Activated T-cell treated with anti-CD3 and anti-CD28 coated beads for 48 hours (primary cell): Measurements from ENCODE around the gene HGF.
"Not testable (repeated sequence)": the region's sequence is repeated elsewhere in the genome, so short reads cannot be mapped to it uniquely, and the experiment has no call there.

Experiments
- DNase-seq: peaks from one replicate; pipeline ENCODE4 v3.0.0-alpha.2; 2020; ENCODE audit warnings: low read depth

HGF gene

DNA sequence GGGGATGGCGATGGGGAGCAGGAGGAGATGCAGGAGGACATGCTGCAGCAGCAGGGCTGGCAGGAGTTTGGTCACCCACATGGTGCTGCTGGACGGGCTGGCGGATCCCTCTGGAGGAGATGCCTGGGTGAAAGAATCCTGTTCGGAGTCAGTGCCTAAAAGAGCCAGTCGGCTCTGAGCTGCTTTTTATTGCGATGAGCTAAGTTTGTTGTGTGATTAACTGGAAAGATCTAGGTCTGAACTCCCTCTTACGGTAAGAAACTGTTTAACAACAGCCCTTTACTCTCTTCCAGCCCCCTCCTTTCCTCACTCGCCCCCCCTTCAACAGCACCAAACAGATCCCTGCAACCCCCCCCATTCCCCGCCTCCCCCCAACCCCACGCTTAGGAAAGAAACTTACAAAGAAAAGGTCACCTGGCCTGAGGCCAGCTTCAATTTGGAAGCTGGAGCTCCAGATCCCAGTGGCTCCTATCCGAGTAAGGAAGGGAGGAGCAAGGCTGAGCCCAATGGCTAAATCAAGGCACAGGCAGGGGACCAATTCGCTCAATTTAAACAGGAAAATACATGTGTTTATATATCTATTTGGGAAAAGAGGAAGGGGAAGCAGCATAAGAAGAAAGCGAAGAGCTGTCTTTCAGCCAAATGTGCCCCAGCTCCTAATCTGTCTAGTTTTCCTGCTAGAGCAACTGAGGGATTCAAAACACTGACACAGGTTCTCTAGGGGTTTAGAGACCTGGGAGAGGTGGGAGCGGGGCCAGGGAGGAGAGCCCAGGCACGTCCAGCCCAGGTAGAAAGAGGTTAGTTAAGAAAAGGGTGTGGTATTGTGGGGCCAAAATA is at the start of gene HGF:
Gene HGF, minus strand, starts transcription at position 157 of the 837 bp plus-strand sequence. Its CDS starts 76 bp downstream, at position 81.
- DNase-seq = no peak

DNA sequence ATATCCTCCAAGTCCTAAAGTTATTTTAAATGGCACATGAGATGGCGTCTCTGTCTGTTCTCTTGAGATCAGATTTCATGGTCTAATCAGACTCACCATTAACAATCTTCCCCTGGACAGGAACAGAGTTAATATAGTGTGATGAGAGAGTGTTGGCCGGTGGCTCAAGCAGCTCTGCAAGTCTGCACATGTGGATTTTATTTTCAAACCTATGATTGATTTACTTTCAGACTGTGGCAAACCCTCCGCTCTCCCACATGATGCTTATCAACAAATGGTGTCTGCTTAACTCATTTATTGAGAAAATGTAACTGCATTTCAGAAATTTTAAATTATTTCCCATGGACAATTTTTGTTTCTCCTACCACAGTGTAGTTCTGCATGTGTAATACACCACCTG is 46.5 kb upstream of the HGF start:
- DNase-seq = no peak

DNA sequence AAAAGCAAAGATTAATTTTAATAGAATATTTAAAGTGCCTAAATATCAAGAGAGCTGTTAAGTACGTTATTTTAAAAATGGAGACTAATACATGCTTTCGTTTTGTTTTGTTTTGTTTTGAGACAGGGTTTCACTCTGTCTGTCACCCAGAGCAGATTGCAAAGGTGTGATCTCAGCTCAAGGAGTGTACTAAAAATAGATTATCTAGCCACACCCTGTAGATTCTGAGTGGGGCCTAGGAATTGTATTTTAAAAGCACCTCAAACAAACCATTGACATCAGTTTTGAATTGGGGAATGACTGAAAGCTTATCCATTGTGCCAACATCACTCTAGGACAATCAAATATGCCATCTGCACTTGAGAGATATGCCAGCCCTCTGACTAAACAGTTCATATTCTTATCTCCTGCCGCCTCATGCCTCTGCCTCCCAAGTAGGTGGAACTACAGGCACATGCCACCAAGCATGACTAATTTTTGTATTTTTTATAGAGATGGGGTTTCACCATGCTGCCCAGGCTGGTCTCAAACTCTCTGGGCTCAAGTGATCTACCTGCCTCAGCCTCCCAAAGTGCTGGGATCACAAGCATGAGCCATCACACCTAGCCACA is 43.1 kb upstream of the HGF start:
- DNase-seq = not testable (repeated sequence)

DNA sequence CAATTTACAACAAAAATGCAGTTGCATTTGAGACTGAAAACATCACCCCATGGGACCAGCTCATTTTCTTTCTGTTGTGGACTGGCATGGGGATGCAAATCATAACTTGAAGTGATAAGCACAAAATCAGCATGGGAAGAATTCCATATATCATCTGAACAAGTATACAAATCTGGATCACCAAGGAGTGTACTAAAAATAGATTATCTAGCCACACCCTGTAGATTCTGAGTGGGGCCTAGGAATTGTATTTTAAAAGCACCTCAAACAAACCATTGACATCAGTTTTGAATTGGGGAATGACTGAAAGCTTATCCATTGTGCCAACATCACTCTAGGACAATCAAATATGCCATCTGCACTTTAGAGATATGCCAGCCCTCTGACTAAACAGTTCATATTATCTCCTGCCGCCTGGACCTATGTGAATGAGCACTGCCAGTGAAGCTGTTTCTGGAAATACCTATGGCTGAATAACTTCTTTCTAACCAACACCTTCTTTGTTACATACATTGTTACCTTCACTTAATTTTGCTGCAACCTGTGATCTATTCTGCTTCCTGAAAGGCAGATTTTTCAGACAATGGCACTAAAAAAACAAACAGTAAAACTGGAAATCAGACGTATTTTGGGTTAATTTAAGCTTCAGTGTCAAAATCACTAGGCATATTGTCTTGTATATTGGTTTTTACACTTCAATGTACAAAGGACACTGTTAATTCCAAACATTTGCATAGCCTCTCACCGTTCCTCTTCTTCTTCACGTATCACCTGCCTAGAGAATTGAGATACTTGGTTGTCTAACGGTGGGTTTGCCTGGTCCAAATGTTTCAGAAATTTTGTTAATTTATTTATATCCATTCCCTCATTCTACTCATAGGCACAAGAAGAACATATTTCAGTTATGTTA is 42.4 kb upstream of the HGF start:
- DNase-seq = no peak

DNA sequence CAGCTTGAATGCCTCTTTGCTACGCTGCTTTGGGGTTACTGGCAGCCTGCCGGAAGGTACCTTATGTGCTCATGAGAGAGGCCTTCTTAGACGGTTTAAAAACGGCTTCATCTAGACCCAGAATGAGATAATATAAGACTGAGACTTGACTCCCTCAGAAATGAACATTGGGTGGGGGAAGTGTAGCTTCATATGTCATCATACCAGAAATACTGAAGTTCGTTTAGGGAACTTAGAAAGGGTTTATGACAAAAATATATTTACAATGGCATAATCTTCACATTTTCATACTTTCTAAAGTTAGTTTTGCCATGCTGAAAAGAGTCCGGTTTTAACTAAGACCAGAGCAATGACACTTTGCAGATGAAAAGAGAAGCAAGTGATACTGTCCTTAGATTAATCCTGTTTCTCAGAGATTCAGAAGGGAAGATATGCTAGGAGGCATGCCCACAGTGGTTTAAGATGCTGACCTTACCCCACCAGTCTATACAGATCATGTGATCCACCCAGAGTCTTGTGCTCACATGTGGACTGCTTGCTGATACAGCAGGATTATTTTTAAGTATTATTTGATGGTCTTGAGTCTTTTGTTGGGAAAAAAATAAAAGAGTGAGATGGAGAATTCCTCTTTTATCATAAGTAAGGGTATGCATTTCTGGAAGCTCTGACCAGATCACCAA is 40.8 kb upstream of the HGF start:
- DNase-seq = no peak

DNA sequence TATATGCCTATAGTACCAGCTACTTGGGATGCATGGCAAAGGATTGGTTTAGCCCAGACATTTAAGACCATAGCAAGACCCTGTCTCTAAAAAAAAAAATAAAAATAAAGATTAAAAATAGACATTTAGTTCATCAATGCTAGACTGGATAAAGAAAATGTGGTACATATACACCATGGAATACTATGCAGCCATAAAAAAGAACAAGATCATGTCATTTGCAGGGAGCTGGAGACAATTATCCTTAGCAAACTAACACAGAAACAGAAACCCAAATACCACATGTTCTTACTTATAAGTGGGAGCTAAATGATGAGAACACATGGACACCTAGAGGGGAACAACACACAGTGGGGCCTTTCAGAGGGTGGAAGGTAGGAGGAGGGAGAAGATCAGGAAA is 38.5 kb upstream of the HGF start:
- DNase-seq = not testable (repeated sequence)

DNA sequence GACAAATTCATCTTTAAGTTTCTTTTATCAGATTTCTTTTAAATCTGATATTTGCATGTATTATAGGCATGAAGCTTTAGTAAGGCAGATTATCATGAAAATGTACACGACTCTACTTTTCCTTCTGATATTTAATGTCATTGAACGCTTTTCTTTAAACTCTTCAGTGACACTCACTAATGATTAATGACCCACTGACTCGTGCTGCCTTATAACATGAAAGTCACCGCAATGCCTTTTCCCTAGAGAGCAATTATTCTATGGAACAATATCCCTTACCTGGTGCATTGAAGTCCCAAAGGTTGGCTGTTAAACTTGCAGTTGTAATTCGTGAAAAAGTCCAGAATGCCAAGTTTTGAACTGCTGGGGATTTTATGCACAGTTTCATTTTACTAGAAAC is 33.4 kb upstream of the HGF start:
- DNase-seq = no peak

DNA sequence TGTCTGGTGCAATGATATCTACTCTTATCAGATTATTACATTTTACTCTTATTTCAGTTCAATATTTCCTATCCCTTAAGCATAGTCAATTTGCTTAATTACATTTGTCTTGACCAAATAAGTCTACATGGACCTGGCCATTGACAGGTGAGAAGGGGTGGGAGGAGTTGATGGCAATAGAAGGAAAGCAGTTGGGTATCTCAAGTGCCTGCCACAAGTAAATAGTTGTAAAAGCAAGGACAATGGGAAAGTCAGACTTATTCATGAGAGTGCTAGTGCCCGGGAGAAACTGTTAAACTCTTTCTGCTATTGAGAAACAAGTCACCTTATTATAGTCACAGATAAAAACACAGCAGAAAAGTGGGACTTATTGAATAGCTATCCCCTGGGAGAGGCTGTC is 32.4 kb upstream of the HGF start:
- DNase-seq = no peak

DNA sequence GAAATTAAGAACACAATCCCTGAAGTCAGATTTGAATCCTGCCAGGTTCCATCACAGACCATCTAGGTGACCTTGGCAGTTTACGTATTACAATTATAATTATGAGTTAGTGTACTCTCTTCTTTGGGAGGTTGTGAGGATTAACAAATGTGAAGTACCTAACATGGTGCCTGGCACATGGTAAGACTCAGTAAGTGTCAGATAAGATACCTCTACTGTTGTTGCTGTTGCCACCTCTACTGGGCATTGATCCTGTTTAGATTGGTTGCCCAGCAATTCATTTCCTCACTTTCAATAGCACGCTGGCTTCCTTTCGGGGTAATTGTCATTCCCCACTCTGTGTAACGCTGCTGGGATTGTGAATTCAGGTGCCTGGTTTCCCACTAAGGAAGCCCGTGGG is 31.7 kb upstream of the HGF start:
- DNase-seq = no peak

DNA sequence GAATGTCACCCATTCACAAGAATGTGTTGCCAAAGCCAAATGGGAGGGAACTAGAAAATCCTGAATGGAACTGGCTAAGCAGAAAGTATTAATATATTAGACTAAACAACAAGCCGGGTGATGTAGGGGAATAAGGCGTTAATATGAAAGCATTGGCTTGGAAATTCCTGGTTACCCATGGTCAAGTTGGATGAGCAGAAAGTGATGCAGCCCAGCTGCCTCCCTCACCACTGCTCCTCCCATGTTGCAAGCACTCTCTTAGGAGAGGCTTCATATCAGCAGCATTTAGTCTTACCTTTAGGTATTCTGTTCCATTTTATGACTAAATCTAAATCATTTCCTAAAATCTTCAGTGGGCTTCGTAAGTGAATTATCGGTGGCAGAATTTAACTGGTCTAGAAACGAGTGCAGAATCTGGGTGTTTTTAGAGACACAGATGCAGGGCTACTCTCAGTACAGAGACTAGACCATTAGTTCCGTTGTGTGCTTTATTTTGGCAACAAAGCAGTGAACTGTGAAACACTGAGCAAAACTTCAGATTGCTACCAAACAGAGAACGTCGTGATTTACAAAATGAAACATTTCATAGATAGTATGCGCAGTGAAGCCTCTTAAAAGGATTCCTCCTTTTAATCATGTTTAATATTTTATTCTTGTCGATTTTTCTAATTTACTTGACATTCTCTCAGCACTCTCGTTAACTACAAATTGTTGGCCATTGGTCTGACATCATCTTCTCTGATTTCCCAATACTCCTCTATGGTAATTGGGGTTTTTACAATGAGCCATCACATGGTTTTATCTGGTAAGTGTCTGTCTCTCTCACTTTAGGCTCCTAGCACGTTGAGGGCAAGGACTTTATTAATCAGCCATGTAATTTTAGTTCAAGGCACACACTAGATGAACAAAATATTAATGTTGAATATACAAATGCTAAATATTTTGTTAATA is 22.0 kb upstream of the HGF start:
- no peak for DNase-seq

DNA sequence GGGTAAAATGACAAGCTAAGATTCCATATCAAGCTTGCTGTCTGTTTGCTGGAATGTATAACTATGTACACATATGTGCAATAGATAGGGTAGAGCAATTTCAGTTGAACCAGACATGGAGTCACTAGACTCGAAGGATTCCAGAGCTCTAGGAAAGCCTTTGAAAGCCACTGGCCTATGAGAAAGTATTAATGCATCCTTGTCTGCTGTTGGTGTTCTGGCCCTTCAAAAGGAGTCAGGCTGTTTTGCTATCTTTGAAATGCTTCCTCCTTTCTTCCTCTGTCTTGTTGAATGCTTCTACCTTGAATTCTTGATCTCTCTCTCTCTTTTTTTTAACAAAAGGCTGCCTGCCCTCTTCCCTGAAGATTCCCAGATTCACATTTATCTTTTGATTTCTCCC is 20.8 kb upstream of the HGF start:
- no peak for DNase-seq

DNA sequence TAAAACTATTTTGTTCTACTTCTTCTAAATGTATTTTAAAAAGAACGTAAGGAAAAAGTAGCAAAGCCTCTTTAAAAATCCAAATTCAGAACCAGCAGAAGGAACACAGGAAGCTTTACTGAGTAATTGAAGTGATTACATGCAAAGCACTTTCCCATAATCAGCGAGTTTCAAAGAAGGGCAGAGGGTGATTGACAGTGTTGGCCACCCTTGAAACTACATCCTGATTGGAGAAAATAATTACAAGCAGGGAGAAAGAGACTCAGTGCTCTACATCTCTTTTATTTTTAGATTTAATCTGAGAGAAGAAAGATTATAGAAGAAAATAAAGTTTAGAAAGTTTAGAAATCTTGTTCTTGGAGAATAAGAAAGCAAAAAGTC is 20.3 kb upstream of the HGF start:
- no peak for DNase-seq

DNA sequence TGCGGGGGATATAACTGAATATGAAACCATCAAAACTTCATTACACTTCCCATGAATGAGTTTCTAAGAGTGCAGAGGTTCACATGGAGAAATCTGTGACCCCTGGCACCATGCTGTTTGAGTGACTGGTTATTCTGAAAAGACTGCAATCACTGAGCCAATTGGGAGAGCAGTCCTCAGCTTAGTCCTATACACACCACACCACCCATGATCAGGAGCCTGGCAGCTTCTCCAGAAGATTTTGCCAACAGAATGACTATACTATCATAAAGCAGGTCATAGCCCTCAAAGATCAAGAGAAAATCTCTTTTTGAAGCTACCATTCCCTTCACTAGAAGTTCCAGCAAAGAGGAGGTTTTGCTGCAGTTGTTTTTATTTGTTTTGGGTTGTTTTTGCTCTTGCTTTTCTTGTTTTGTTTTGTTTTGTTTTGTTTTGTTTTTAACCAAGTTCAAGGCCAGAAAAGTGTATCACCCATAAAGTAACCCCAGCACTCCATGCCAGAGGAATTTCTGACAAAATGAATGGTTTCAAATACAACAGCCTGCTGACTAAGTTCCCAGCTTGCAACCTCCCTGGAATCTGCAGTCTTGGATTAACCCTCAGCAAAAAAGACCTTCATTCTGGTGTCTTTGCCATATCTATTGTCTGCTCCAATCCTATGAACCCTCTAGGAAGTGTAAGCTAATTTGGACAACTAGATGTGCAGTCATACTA is 19.7 kb upstream of the HGF start:
- no peak for DNase-seq

DNA sequence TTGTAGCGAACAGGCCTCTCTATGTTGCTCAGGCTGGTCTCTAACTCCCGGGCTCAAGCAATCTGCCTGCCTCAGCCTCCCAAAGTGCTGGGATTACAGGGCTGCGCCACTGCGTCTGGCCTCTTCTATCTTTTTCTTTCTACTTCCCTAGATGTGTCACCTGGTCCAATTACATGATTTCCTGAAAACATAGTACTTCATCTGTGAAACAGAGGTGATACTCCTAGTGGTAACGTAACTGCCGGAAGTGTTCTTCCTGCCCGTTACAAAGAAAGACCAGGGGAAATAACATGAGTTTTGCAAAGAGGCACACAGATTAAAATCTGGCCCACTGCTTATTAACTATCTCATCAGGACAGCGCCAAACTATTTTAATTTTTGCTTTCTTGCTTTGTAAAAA is 18.4 kb upstream of the HGF start:
- DNase-seq = no peak

DNA sequence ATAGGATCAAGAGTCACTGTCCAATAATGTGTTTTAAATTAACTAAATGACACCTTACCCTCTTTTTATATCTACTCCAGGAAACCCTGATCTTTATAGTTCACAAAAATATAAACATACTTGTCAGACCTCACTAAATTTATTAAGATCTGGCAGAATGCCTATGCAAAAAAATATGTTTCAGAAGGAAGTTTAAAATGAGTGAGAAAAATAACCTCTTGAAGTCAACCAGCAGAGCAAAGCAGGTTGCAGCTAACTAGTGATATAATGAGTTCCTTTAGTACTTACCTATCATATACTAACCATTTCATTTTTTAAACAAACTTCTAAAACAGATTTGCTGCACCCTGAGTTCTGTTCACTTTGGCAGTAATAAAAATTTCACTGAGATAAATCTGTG is 14.0 kb upstream of the HGF start:
- DNase-seq = no peak

DNA sequence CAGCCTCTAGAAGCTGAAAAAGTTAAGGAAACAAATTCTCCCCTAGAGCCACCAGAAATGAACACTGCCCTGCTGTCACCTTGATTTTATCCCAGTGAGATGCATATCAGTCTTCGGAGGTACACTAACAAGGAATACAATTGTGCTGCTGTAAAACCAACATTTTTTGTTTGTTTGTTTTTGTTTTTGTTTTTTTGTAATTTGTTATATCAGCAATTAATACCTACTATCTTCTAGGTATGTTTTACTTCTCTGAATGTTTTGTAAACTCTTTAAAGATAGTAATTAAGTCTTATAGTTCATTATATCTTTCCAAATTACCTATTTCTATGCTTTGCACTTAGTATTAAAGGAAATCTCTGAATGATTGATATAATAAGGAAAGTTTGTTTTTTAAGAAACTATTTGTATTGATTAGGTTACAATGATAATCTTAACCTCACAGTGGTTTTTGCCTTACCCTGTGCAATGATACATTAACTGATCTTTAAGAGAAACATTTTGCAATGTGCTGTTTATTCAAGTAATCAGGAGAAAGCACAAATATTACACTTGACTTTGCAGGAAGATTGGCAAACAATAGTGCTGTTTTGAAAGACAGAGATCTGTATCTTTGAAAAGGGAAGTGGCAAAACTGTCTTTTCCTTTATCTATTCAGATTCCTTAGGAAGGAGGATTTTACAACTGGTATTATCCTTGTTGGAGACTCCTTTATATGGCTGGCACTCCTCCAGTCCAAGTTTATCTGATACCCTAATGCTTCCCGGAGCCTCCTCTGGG is 11.3 kb upstream of the HGF start:
- DNase-seq = no peak

DNA sequence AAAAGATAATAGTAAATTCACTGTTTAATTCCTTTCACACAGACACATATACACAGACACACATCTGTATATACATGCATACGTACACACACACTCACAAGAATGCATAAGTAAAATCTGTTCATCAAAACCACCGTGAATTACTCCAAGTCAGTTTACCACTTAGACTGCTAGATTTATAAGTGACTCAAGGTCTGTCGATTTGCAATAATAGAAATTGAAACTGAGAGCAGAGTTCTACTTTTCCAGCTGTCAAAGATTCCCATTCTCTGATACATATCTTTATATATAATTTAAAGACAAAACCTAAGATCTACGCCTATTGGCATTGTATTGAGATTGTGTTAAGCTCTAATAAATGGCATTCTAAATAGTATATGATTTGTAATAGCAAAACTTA is 9.9 kb upstream of the HGF start:
- DNase-seq = no peak

DNA sequence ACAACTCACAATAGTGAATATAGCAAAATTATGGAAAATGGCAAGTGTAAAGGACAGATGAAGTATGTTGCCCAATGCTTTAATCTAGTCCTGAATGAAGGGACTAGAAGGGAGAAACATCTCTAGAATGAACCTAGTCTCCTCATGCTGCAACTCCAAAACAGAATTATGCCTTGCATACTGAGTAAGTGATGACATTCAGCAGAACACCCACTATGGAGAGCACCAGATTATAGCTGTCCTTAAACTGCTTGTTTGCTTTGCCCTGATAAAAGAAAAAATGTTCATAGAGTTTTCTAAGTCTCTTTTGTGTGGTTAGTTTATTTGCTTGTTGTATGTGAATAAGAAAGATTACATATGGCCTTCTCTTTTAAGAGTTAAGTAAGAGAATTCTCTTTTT is 7.8 kb upstream of the HGF start:
- DNase-seq = no peak

DNA sequence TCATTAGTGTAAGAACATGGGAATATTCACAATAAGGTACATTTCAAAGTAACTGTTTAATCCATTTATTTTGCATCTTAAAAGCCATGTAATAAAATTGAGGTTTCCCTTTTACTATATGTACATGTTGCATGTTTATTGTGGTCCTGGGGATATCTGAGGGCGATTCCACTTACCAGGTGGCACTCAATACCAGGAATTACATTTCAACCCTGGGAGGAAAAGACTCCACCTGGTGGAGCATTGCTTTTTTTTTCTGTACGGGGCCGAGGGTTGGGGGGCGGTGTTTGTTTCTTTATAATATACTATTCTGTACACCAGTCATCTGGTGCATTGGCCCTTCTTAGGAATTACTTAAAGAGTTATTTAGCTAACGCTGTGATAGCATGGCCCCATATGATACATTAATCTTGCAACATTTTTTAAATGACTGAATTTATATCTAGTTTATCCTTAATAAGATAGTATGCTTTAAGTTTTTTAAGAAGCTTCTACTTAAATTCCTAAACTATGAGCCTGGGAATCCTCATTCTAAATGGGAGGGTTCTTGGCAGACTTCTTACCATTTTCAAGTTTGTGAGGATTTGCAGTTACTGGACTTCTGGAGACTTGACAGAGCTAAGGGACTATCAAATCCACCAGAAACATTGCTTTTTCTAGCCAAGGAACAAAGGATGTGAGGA is 7.2 kb upstream of the HGF start:
- DNase-seq = no peak
